Osteoblast (primary cell): Measurements from ENCODE around the gene KLHL28. TPM values are rescaled to one million over a fixed set of nuclear protein-coding genes. Genes with fewer than 3 reads are reported as not detected.

Experiments used
- DNase-seq: peaks from one replicate; pipeline ENCODE4 v3.0.0; 2011; ENCODE audit warnings: low spot score, mixed read lengths; ENCODE audit not compliant: insufficient read length; ENCODE audit errors: missing footprints
- H2AFZ ChIP-seq: 2 replicates; pipeline ENCODE4 v1.6.0; 2011; ENCODE audit warnings: mild to moderate bottlenecking, low read length
- H3K27ac ChIP-seq: 2 replicates; pipeline ENCODE4 v1.5.1; 2011; ENCODE audit warnings: mild to moderate bottlenecking, low read depth, low read length, moderate library complexity
- H3K27me3 ChIP-seq: 2 replicates; pipeline ENCODE4 v1.6.0; 2012; ENCODE audit warnings: mild to moderate bottlenecking, control low read depth, inconsistent platforms, low read length, moderate library complexity; ENCODE audit not compliant: insufficient read depth
- H3K36me3 ChIP-seq: 2 replicates; pipeline ENCODE4 v1.5.1; 2011; ENCODE audit warnings: mild to moderate bottlenecking, low read length, control low read depth, moderate library complexity; ENCODE audit not compliant: insufficient read depth
- H3K4me1 ChIP-seq: 2 replicates; pipeline ENCODE4 v1.5.1; 2011; ENCODE audit warnings: mild to moderate bottlenecking, low read length, control low read depth, moderate library complexity; ENCODE audit not compliant: insufficient read depth
- H3K4me2 ChIP-seq: 2 replicates; pipeline ENCODE4 v1.6.0; 2011; ENCODE audit warnings: mild to moderate bottlenecking, low read length; ENCODE audit not compliant: insufficient read depth
- H3K4me3 ChIP-seq: fragments of 200-600 bp; sonication (generic); 3 replicates; pipeline ENCODE4 v1.5.1; 2012; ENCODE audit warnings: mild to moderate bottlenecking, low read length, inconsistent platforms; ENCODE audit not compliant: insufficient read depth
- H3K79me2 ChIP-seq: 2 replicates; pipeline ENCODE4 v1.6.0; 2012; ENCODE audit warnings: mild to moderate bottlenecking, low read length, control low read depth, inconsistent platforms; ENCODE audit not compliant: insufficient read depth
- H3K9me3 ChIP-seq: 2 replicates; pipeline ENCODE4 v1.5.1; 2011; ENCODE audit warnings: low read depth, low read length, control low read depth
- H4K20me1 ChIP-seq: 2 replicates; pipeline ENCODE4 v1.6.0; 2012; ENCODE audit warnings: mild to moderate bottlenecking, low read length, control low read depth; ENCODE audit not compliant: insufficient read depth
- total RNA-seq: library from RNA; depleted of rRNA; stranded (reverse); fragments of >200 nt; gene quantifications from 2 replicates; pipeline ENCODE4 v1.2.3, GENCODE V29; 2012
- TF ChIP-seq, protein P1 (sequence below): IDR thresholded peaks from 2 replicates; pipeline ENCODE4 v1.5.1; 2011; ENCODE audit warnings: mild to moderate bottlenecking, low read depth, low read length, moderate library complexity; ENCODE audit errors: extremely low read depth

Gene KLHL28
- total RNA-seq, 1 donor = 11.9 TPM

- peaks cover 94% of the 10 kb centered on the region for H3K79me2 ChIP-seq
- peak overlapping the region; percentile 92 for H3K4me3 ChIP-seq
- H3K27ac ChIP-seq = peak overlapping the region; percentile 93
- no peaks in the 10 kb centered on the region for H3K9me3 ChIP-seq
- H2AFZ ChIP-seq = peak overlapping the region; percentile 97
- TF ChIP-seq, protein P1, sequence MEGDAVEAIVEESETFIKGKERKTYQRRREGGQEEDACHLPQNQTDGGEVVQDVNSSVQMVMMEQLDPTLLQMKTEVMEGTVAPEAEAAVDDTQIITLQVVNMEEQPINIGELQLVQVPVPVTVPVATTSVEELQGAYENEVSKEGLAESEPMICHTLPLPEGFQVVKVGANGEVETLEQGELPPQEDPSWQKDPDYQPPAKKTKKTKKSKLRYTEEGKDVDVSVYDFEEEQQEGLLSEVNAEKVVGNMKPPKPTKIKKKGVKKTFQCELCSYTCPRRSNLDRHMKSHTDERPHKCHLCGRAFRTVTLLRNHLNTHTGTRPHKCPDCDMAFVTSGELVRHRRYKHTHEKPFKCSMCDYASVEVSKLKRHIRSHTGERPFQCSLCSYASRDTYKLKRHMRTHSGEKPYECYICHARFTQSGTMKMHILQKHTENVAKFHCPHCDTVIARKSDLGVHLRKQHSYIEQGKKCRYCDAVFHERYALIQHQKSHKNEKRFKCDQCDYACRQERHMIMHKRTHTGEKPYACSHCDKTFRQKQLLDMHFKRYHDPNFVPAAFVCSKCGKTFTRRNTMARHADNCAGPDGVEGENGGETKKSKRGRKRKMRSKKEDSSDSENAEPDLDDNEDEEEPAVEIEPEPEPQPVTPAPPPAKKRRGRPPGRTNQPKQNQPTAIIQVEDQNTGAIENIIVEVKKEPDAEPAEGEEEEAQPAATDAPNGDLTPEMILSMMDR = no peak
- H3K27me3 ChIP-seq = no peaks in the 10 kb centered on the region
- H3K4me2 ChIP-seq = peak overlapping the region; percentile 96
- DNase-seq = no peak
- H4K20me1 ChIP-seq = peaks cover 32% of the 10 kb centered on the region
- no peaks in the 10 kb centered on the region for H3K36me3 ChIP-seq
- peaks cover 14% of the 10 kb centered on the region for H3K4me1 ChIP-seq
Observed at GRCh38 chr14:44960646-44961045, 1.1 kb downstream of the KLHL28 start.

GRCh38 chr14:44960146-44960545 is 1.6 kb downstream of the KLHL28 start:
- TF ChIP-seq, protein P1 = no peak
- H2AFZ ChIP-seq = no peak overlapping the region
- no peak for DNase-seq
- H3K27me3 ChIP-seq = no peaks in the 10 kb centered on the region
- no peaks in the 10 kb centered on the region for H3K9me3 ChIP-seq
- H4K20me1 ChIP-seq = peaks cover 29% of the 10 kb centered on the region
- peaks cover 14% of the 10 kb centered on the region for H3K4me1 ChIP-seq
- peaks cover 94% of the 10 kb centered on the region for H3K79me2 ChIP-seq
- peak overlapping the region; percentile 96 for H3K4me2 ChIP-seq
- peak overlapping the region; percentile 92 for H3K4me3 ChIP-seq
- no peaks in the 10 kb centered on the region for H3K36me3 ChIP-seq
- peak overlapping the region; percentile 93 for H3K27ac ChIP-seq

DNA sequence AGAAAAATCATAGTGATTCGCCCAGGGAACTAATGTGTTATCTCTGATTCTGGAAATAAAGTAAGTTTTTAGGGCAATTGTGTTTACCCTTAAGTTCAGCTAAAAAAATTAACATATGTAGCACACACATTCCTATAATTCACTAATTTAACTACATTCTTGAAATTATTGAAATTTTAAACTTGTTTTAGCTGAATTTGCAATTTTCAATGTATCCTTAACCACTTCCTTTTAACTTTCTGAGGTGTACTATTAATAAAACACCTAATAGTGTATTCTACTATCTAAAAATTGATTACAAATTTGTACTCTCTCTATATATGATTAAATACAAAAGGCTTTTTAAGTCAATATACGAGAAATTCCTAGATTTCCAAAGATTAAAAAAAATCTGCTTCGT is 2.2 kb downstream of the KLHL28 start:
- H3K4me2 ChIP-seq = peak overlapping the region; percentile 96

DNA sequence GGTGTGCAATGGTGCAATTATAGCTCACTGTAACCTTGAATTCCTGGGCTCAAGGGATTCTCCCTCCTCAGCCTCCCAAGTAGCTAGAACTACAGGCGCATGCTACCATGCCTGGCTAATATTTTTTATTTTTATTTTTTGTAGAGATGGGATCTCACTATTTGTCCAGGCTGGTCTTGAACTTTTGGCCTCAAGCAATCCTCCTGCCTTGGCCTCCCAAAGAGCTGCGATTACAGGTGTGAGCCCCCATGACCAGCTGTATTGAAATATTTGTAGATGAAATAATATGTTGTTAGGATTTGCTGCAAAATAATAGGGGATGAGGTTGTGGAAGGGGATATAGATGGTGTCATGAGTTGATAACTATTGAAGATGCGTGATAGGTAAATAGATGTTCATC is 4.9 kb downstream of the KLHL28 start:
- Histone ChIP-seq H3K9me3 (no peaks in the 10 kb centered on the region), H3K4me2 (no peak overlapping the region), H3K27ac (no peak overlapping the region), H3K79me2 (peaks cover 87% of the 10 kb centered on the region), H4K20me1 (peaks cover 11% of the 10 kb centered on the region), H3K27me3 (no peaks in the 10 kb centered on the region), H2AFZ (no peak overlapping the region), H3K36me3 (no peaks in the 10 kb centered on the region), H3K4me3 (no peak overlapping the region), H3K4me1 (no peaks in the 10 kb centered on the region)
- DNase-seq = no peak
- TF ChIP-seq, protein P1 = no peak

More for the DNA sequence above, 2.2 kb downstream of the KLHL28 start:
- Histone ChIP-seq H3K4me1 (peaks cover 14% of the 10 kb centered on the region), H4K20me1 (peaks cover 28% of the 10 kb centered on the region), H3K9me3 (no peaks in the 10 kb centered on the region), H3K4me3 (peak overlapping the region; percentile 92), H3K36me3 (no peaks in the 10 kb centered on the region), H3K27ac (peak overlapping the region; percentile 93), H3K79me2 (peaks cover 92% of the 10 kb centered on the region), H3K27me3 (no peaks in the 10 kb centered on the region), H2AFZ (no peak overlapping the region)
- DNase-seq = no peak
- TF ChIP-seq, protein P1 = no peak
